Fibroblast of skin of right quadriceps (primary cell): ENCODE data around the gene NOPCHAP1.

Experiments
- DNase-seq: peaks from one replicate; pipeline ENCODE4 v3.0.0-alpha.2; 2013

NOPCHAP1 gene

GRCh38 chr12:105025890-105026289 lies 39.8 kb downstream of the NOPCHAP1 start:
- DNase-seq = peak; percentile 46

- no peak for DNase-seq
Observed at GRCh38 chr12:105026411-105026810, 40.3 kb downstream of the NOPCHAP1 start.

GRCh38 chr12:105030820-105031807 lies 45.0 kb downstream of the NOPCHAP1 start:
- no peak for DNase-seq

GRCh38 chr12:105032703-105033357 lies 46.7 kb downstream of the NOPCHAP1 start:
- no peak for DNase-seq

- DNase-seq = no peak
Observed at GRCh38 chr12:105033851-105034250, 47.7 kb downstream of the NOPCHAP1 start.
